Measurements from ENCODE around the gene TRERF1. TPM values are rescaled to one million over a fixed set of nuclear protein-coding genes. Genes with fewer than 3 reads are reported as not detected.

Gene TRERF1
- total and polyA plus RNA-seq, 2 of the 8 experiments (the other 6 are each of a cell fraction or from before 2014, with no cell fraction given), result 10.8 to 21.5 TPM

DNA sequence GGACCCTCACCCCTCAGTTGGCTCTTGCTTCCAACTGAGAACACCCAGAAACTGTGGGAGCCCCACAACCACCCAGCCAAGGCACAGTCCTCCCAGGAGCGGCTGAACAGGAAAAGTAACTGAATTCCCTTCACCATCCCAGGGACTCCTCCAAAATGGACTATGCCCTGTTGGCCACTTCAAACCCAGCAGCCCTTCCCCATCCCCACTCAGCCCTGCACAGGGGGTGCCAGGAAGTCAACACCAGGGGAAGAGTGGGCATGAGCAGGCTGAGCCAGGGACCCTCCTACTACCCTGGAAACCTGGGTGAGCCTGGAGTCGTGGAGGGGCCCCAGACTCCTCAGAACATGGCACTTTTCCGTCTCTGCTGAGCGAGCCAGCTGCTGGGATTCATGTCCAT lies 267.3 kb downstream of the TRERF1 start (continued):
- TF ChIP-seq, protein P1, sequence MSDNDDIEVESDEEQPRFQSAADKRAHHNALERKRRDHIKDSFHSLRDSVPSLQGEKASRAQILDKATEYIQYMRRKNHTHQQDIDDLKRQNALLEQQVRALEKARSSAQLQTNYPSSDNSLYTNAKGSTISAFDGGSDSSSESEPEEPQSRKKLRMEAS (IDR thresholded peaks at IDR 0.05), result no peak
- TF ChIP-seq, protein P2, sequence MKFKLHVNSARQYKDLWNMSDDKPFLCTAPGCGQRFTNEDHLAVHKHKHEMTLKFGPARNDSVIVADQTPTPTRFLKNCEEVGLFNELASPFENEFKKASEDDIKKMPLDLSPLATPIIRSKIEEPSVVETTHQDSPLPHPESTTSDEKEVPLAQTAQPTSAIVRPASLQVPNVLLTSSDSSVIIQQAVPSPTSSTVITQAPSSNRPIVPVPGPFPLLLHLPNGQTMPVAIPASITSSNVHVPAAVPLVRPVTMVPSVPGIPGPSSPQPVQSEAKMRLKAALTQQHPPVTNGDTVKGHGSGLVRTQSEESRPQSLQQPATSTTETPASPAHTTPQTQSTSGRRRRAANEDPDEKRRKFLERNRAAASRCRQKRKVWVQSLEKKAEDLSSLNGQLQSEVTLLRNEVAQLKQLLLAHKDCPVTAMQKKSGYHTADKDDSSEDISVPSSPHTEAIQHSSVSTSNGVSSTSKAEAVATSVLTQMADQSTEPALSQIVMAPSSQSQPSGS (IDR thresholded peaks at IDR 0.05; ENCODE audit: low read length), result no peak

All from H1 (cell line).